Liver (tissue), 9 donors: Measurements from ENCODE around the gene AKNAD1. TPM values are rescaled to one million over a fixed set of nuclear protein-coding genes. Genes with fewer than 3 reads are reported as not detected.

ENCODE experiments used
- DNase-seq: peaks from one replicate; pipeline ENCODE4 v3.0.0-alpha.2; 2017; ENCODE audit warnings: low spot score
- H3K27ac ChIP-seq, 2 donors: one replicate each; pipeline ENCODE4 v1.7.0; 2013; ENCODE audit warnings: inconsistent platforms in 2 of 2, low read length in 2 of 2, control low read depth in 1 of 2, low read depth in 1 of 2, mild to moderate bottlenecking in 1 of 2
- H3K27me3 ChIP-seq, 4 donors: one replicate each; pipeline versions ENCODE4 v1.6.1 to v1.7.0; 2013; ENCODE audit warnings: low read length in 3 of 4, inconsistent platforms in 1 of 4, mild to moderate bottlenecking in 1 of 4, moderate library complexity in 1 of 4; ENCODE audit not compliant: control insufficient read depth in 4 of 4, insufficient read depth in 4 of 4
- H3K36me3 ChIP-seq, 4 donors: one replicate each; pipeline versions ENCODE4 v1.6.1 to v1.7.0; 2013; ENCODE audit warnings: low read length in 3 of 4, mild to moderate bottlenecking in 3 of 4, low read depth in 1 of 4, moderate library complexity in 1 of 4; ENCODE audit not compliant: control insufficient read depth in 4 of 4, insufficient read depth in 3 of 4
- H3K4me1 ChIP-seq, 4 donors: one replicate each; pipeline versions ENCODE4 v1.6.1 to v1.7.0; 2013; ENCODE audit warnings: low read length in 3 of 4, mild to moderate bottlenecking in 3 of 4, moderate library complexity in 1 of 4; ENCODE audit not compliant: control insufficient read depth in 4 of 4, insufficient read depth in 4 of 4
- H3K4me3 ChIP-seq, 3 donors: one replicate each; pipeline versions ENCODE4 v1.6.1 to v1.7.0; 2013; ENCODE audit warnings: low read length in 3 of 3, control low read depth in 1 of 3, low read depth in 1 of 3, mild to moderate bottlenecking in 1 of 3
- H3K9ac ChIP-seq, 2 donors: one replicate each; pipeline ENCODE4 v1.7.0; 2013; ENCODE audit warnings: low read length in 2 of 2, mild to moderate bottlenecking in 2 of 2, moderate library complexity in 2 of 2, control low read depth in 1 of 2, low read depth in 1 of 2
- H3K9me3 ChIP-seq, 4 donors: one replicate each; pipeline versions ENCODE4 v1.6.1 to v1.7.0; 2013; ENCODE audit warnings: low read length in 3 of 4; ENCODE audit not compliant: control insufficient read depth in 4 of 4
- EGR1 ChIP-seq, 2 donors: IDR thresholded peaks; 2 replicates each; pipeline ENCODE4 v1.6.1; 2016 to 2018; ENCODE audit warnings: antibody characterized with exemption in 2 of 2, low read depth in 2 of 2
- FOXA1 ChIP-seq: IDR thresholded peaks from 2 replicates; pipeline ENCODE4 v1.6.1; 2016; ENCODE audit warnings: antibody characterized with exemption
- FOXA2 ChIP-seq: IDR thresholded peaks from 2 replicates; pipeline ENCODE4 v1.6.1; 2016; ENCODE audit warnings: antibody characterized with exemption
- GABPA ChIP-seq, 2 donors: IDR thresholded peaks in 1 of 2; conservative IDR thresholded peaks in 1 of 2; 2 replicates each; pipeline ENCODE4 v1.6.1; 2016; ENCODE audit warnings: antibody characterized with exemption in 2 of 2, mild to moderate bottlenecking in 1 of 2, moderate library complexity in 1 of 2
- HNF4A ChIP-seq, 2 donors: conservative IDR thresholded peaks; 2 replicates each; pipeline ENCODE4 v1.6.1; 2016; ENCODE audit warnings: antibody characterized with exemption in 2 of 2, mild to moderate bottlenecking in 2 of 2
- HNF4G ChIP-seq: IDR thresholded peaks from 2 replicates; pipeline ENCODE4 v1.6.1; 2016; ENCODE audit warnings: antibody characterized with exemption
- JUND ChIP-seq, 2 donors: IDR thresholded peaks; 2 replicates each; pipeline ENCODE4 v1.6.1; 2016; ENCODE audit warnings: antibody characterized with exemption in 2 of 2
- NR2F2 ChIP-seq: IDR thresholded peaks from 2 replicates; pipeline ENCODE4 v1.6.1; 2016; ENCODE audit warnings: antibody characterized with exemption
- RAD21 ChIP-seq, 2 donors: IDR thresholded peaks; 2 replicates each; pipeline ENCODE4 v1.6.1; 2016; ENCODE audit warnings: antibody characterized with exemption in 2 of 2, mild to moderate bottlenecking in 2 of 2
- RXRA ChIP-seq, 2 donors: IDR thresholded peaks; 2 replicates each; pipeline ENCODE4 v1.6.1; 2017 to 2018; ENCODE audit warnings: antibody characterized with exemption in 2 of 2, mild to moderate bottlenecking in 1 of 2
- SP1 ChIP-seq: IDR thresholded peaks from 2 replicates; pipeline ENCODE4 v1.6.1; 2018; ENCODE audit warnings: antibody characterized with exemption, mild to moderate bottlenecking
- TAF1 ChIP-seq: conservative IDR thresholded peaks from 2 replicates; pipeline ENCODE4 v1.6.1; 2016; ENCODE audit warnings: antibody characterized with exemption, mild to moderate bottlenecking
- WGBS: extraction: QIAGEN DNeasy Blood & Tissue Kit; methylation state at CpG from one replicate; pipeline ENCODE4 v1.1.7; 2013; 5-methylcytosine and 5-hydroxymethylcytosine counted together
- polyA plus RNA-seq, 2 donors: library from polyadenylated mRNA; stranded (reverse) in 1 of 2; unstranded in 1 of 2; fragments of 200-250 nt in 1 of 2; fragments of >200 nt in 1 of 2; fragmentation: Nextera tagmentation in 1 of 2; extraction: Ambion mirVana in 1 of 2; gene quantifications; one replicate each; pipeline versions ENCODE4 v1.2.1 to v1.2.3, GENCODE V29; 2013 to 2015
- total RNA-seq, 2 donors: library from RNA; depleted of rRNA; stranded (reverse); fragments of >200 nt; gene quantifications; one replicate each; pipeline ENCODE4 v1.2.3, GENCODE V29; 2014
- TF ChIP-seq, protein P1 (sequence below): IDR thresholded peaks from 2 replicates; pipeline ENCODE4 v1.6.1; 2016; ENCODE audit warnings: antibody characterized with exemption
- TF ChIP-seq, protein P2 (sequence below): fragments of 150-350 bp; IDR thresholded peaks from 2 replicates; pipeline ENCODE4 v1.5.1; 2017; ENCODE audit warnings: improper control_type of control experiment, low read depth, low read length; ENCODE audit not compliant: missing input control
- TF ChIP-seq, protein P3 (sequence below): IDR thresholded peaks from 2 replicates; pipeline ENCODE4 v1.6.1; 2016; ENCODE audit warnings: antibody characterized with exemption
- TF ChIP-seq, protein P4 (sequence below): IDR thresholded peaks from 2 replicates; pipeline ENCODE4 v1.6.1; 2016; ENCODE audit warnings: antibody characterized with exemption
- donor health status: healthy.
- donor health status: healthy.
- donor health status: healthy.
- donor health status: healthy.
- donor health status: healthy.

The AKNAD1 gene
- total and polyA plus RNA-seq, 4 donors: not detected

DNA sequence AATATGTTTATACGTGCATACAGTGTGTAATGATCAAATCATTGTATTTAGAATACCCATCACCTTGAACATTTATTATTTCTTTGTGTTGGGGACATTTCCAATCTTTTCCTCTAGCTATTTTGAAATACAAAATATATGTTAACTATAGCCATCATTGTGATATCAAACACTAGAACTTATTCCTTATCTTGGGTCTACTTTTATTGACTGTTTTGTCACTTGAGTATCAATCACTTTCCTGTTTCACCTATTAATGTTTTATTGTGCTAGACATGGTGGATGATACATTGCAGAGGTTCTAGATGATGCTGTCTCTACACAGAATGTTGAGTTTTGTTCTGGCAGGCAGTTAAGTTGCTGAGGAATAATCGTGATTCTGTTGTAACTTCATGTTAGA, 64.5 kb downstream of the AKNAD1 start:
- H3K9ac ChIP-seq: no peak overlapping the region
- peaks cover 0 to 7% (median 0%) of the 10 kb centered on the region in 4 donors for H3K9me3 ChIP-seq
- no peak overlapping the region for H3K4me3 ChIP-seq
- no peak overlapping the region for H3K27ac ChIP-seq
- WGBS: 97% methylated on average over 2 of the region's 2 CpGs
- DNase-seq: no peak
- H3K27me3 ChIP-seq: no peaks in the 10 kb centered on the region
- no peaks in the 10 kb centered on the region for H3K4me1 ChIP-seq
- TF ChIP-seq, protein P1, sequence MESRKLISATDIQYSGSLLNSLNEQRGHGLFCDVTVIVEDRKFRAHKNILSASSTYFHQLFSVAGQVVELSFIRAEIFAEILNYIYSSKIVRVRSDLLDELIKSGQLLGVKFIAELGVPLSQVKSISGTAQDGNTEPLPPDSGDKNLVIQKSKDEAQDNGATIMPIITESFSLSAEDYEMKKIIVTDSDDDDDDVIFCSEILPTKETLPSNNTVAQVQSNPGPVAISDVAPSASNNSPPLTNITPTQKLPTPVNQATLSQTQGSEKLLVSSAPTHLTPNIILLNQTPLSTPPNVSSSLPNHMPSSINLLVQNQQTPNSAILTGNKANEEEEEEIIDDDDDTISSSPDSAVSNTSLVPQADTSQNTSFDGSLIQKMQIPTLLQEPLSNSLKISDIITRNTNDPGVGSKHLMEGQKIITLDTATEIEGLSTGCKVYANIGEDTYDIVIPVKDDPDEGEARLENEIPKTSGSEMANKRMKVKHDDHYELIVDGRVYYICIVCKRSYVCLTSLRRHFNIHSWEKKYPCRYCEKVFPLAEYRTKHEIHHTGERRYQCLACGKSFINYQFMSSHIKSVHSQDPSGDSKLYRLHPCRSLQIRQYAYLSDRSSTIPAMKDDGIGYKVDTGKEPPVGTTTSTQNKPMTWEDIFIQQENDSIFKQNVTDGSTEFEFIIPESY: no peak
- no peak for TF ChIP-seq RXRA (IDR thresholded peaks at IDR 0.05)
- TF ChIP-seq NR2F2: no peak
- no peak for TF ChIP-seq HNF4A (conservative IDR thresholded peaks at IDR 0.05)
- no peak for TF ChIP-seq EGR1 (IDR thresholded peaks at IDR 0.05; ENCODE audit: low read depth in 2 of 2)
- TF ChIP-seq FOXA1: no peak
- TF ChIP-seq, protein P2, sequence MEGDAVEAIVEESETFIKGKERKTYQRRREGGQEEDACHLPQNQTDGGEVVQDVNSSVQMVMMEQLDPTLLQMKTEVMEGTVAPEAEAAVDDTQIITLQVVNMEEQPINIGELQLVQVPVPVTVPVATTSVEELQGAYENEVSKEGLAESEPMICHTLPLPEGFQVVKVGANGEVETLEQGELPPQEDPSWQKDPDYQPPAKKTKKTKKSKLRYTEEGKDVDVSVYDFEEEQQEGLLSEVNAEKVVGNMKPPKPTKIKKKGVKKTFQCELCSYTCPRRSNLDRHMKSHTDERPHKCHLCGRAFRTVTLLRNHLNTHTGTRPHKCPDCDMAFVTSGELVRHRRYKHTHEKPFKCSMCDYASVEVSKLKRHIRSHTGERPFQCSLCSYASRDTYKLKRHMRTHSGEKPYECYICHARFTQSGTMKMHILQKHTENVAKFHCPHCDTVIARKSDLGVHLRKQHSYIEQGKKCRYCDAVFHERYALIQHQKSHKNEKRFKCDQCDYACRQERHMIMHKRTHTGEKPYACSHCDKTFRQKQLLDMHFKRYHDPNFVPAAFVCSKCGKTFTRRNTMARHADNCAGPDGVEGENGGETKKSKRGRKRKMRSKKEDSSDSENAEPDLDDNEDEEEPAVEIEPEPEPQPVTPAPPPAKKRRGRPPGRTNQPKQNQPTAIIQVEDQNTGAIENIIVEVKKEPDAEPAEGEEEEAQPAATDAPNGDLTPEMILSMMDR: no peak
- TF ChIP-seq TAF1: no peak
- TF ChIP-seq FOXA2: no peak
- H3K36me3 ChIP-seq: peaks cover 4 to 22% (median 19%) of the 10 kb centered on the region in 4 donors

DNA sequence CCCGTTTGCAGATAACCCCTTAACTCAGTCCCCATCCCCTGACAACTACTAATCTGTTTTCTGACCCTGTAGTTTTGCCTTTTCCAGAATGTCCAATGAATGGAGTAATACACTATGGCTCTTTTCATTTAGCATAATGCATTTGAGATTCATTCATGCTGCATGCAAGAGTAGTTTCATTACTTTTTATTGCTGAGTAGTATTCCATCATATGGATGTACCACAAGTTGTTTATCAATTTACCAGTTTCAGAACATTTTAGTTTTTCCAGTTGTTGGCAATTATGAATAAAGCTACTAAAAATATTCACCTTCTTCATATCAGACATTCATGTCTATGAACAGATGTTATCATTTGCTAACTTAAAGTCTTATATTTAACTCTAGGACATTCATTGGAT, 65.1 kb downstream of the AKNAD1 start:
- TF ChIP-seq, protein P3, sequence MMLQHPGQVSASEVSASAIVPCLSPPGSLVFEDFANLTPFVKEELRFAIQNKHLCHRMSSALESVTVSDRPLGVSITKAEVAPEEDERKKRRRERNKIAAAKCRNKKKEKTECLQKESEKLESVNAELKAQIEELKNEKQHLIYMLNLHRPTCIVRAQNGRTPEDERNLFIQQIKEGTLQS: no peak
- TF ChIP-seq RAD21 (IDR thresholded peaks at IDR 0.05) (no peak), GABPA (IDR thresholded peaks at IDR 0.05 in 1 of 2, conservative IDR thresholded peaks at IDR 0.05 in 1 of 2) (no peak), SP1 (no peak), NR2F2 (no peak), TAF1 (no peak), JUND (IDR thresholded peaks at IDR 0.05) (no peak), HNF4A (conservative IDR thresholded peaks at IDR 0.05) (no peak), HNF4G (no peak), EGR1 (IDR thresholded peaks at IDR 0.05; ENCODE audit: low read depth in 2 of 2) (no peak), RXRA (IDR thresholded peaks at IDR 0.05) (no peak)
- TF ChIP-seq, protein P4, sequence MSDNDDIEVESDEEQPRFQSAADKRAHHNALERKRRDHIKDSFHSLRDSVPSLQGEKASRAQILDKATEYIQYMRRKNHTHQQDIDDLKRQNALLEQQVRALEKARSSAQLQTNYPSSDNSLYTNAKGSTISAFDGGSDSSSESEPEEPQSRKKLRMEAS: no peak
- TF ChIP-seq, protein P2: no peak
- TF ChIP-seq, protein P1: no peak
- H3K9ac ChIP-seq: no peak overlapping the region
- DNase-seq: no peak
- 98% methylated on average over 1 of the region's 1 CpG for whole genome bisulfite sequencing
- H3K9me3 ChIP-seq: peaks cover 0 to 7% (median 0%) of the 10 kb centered on the region in 4 donors
- no peaks in the 10 kb centered on the region for H3K4me1 ChIP-seq
- H3K27me3 ChIP-seq: no peaks in the 10 kb centered on the region
- no peak overlapping the region for H3K27ac ChIP-seq
- H3K4me3 ChIP-seq: no peak overlapping the region
- H3K36me3 ChIP-seq: peaks cover 5 to 21% (median 18%) of the 10 kb centered on the region in 4 donors
